GM12878 (cell line): ENCODE data around the gene PHB1. TPM values are rescaled to one million over a fixed set of nuclear protein-coding genes. Genes with fewer than 3 reads are reported as not detected.

Experiments used
- polyA plus RNA-seq, 11 experiments: library from polyadenylated mRNA; depleted of rRNA in 4 of 11; unstranded in 6 of 11; stranded (reverse) in 5 of 11; fragments of >200 nt; fragmentation: Nextera tagmentation in 4 of 11; fragmentation: Illumina TruSeq in 1 of 11; extraction: Ambion mirVana in 4 of 11; extraction: Trizol in 1 of 11; gene quantifications; 1 replicate in 1 of 11; 2 replicates in 10 of 11; pipeline versions ENCODE4 v1.2.1 to v1.2.3, GENCODE V29; 2011 to 2016; ENCODE audit warnings: inconsistent platforms in 2 of 11, missing spikeins in 2 of 11, low read depth in 1 of 11
- small RNA-seq: library from RNA; depleted of rRNA; stranded (forward); fragments of <200 nt; gene quantifications from one replicate; pipeline ENCODE3, GENCODE V24; 2014
- total RNA-seq, 4 experiments: library from RNA; depleted of rRNA in 3 of 4; stranded (reverse); fragments of >200 nt in 3 of 4; fragmentation: Illumina TruSeq in 1 of 4; extraction: Trizol in 1 of 4; gene quantifications; 2 replicates each; pipeline versions ENCODE4 v1.2.1 to v1.2.3, GENCODE V29; 2013 to 2021

PHB1 gene
- total and polyA plus RNA-seq, 10 of the 15 experiments (the other 5 are each of a cell fraction or from before 2014, with no cell fraction given), result 117 to 466 (median 248) TPM

Small RNA genes lying within 50 kb of the gene (small RNA-seq; reads per million reads assigned to genes)
- not detected for gene RF00019

Other genes starting within 250 kb of the PHB1 start
- 21.4 and 23.5 TPM in 2 replicates for gene GNGT2, start 204.3 kb downstream of the PHB1 start, total RNA-seq (2014; rRNA removed)
- 27.1 and 29.8 TPM in 2 replicates for gene GNGT2, start 204.3 kb downstream of the PHB1 start, total RNA-seq (2014; rRNA removed; fragmentation: Illumina TruSeq; extraction: Trizol)
- gene GNGT2, start 204.3 kb downstream of the PHB1 start, total RNA-seq (2021), result 27.5 and 27.9 TPM in 2 replicates
- 60.0 and 65.4 TPM in 2 replicates for gene GNGT2, start 204.3 kb downstream of the PHB1 start, polyA plus RNA-seq (2011; rRNA removed)
- 53.3 and 60.4 TPM in 2 replicates for gene GNGT2, start 204.3 kb downstream of the PHB1 start, polyA plus RNA-seq (2014; fragmentation: Illumina TruSeq; extraction: Trizol)
- 10 to 100 TPM; 15.3 to 22.6 TPM for gene GNGT2, start 204.3 kb downstream of the PHB1 start, polyA plus RNA-seq (2014; fragmentation: Nextera tagmentation; extraction: Ambion mirVana)
- 30.4 and 36.5 TPM in 2 replicates for gene GNGT2, start 204.3 kb downstream of the PHB1 start, polyA plus RNA-seq (2014; rRNA removed)
- 10 to 100 TPM; 39.0 to 51.4 TPM for gene GNGT2, start 204.3 kb downstream of the PHB1 start, polyA plus RNA-seq (2016; fragmentation: Nextera tagmentation; extraction: Ambion mirVana)
- gene ABI3, start 204.2 kb downstream of the PHB1 start, total RNA-seq (2014; rRNA removed), result 44.8 and 51.9 TPM in 2 replicates
- 19.8 and 20.3 TPM in 2 replicates for gene ABI3, start 204.2 kb downstream of the PHB1 start, total RNA-seq (2014; rRNA removed; fragmentation: Illumina TruSeq; extraction: Trizol)
- gene ABI3, start 204.2 kb downstream of the PHB1 start, total RNA-seq (2021), result 64.8 and 67.0 TPM in 2 replicates
- 25.8 and 70.6 TPM in 2 replicates for gene ABI3, start 204.2 kb downstream of the PHB1 start, polyA plus RNA-seq (2011; rRNA removed)
- 11.3 and 24.5 TPM in 2 replicates for gene ABI3, start 204.2 kb downstream of the PHB1 start, polyA plus RNA-seq (2014; fragmentation: Illumina TruSeq; extraction: Trizol)
- gene ABI3, start 204.2 kb downstream of the PHB1 start, polyA plus RNA-seq (2014; fragmentation: Nextera tagmentation; extraction: Ambion mirVana), result 10 to 100 TPM; 13.4 to 21.7 TPM
- gene ABI3, start 204.2 kb downstream of the PHB1 start, polyA plus RNA-seq (2014; rRNA removed), result 50.4 and 63.4 TPM in 2 replicates
- 100 to 1,000 TPM; 105 to 109 TPM for gene ABI3, start 204.2 kb downstream of the PHB1 start, polyA plus RNA-seq (2016; fragmentation: Nextera tagmentation; extraction: Ambion mirVana)
- gene PHOSPHO1, start 184.1 kb downstream of the PHB1 start, total RNA-seq (2014; rRNA removed), result 0.11 and 0.23 TPM in 2 replicates
- gene PHOSPHO1, start 184.1 kb downstream of the PHB1 start, total RNA-seq (2014; rRNA removed; fragmentation: Illumina TruSeq; extraction: Trizol), result 0.09 TPM in 1 of 2 replicates, not detected in the other
- 0.21 and 0.26 TPM in 2 replicates for gene PHOSPHO1, start 184.1 kb downstream of the PHB1 start, total RNA-seq (2021)
- not detected in 2 replicates for gene PHOSPHO1, start 184.1 kb downstream of the PHB1 start, polyA plus RNA-seq (2011; rRNA removed)
- 0.03 TPM in 1 of 2 replicates, not detected in the other for gene PHOSPHO1, start 184.1 kb downstream of the PHB1 start, polyA plus RNA-seq (2014; fragmentation: Illumina TruSeq; extraction: Trizol)
- gene PHOSPHO1, start 184.1 kb downstream of the PHB1 start, polyA plus RNA-seq (2014; fragmentation: Nextera tagmentation; extraction: Ambion mirVana), result under 1 TPM in 1 of 2 experiments, not detected in 1; 0.04 TPM
- gene PHOSPHO1, start 184.1 kb downstream of the PHB1 start, polyA plus RNA-seq (2014; rRNA removed), result 0.06 TPM in 1 of 2 replicates, not detected in the other
- gene PHOSPHO1, start 184.1 kb downstream of the PHB1 start, polyA plus RNA-seq (2016; fragmentation: Nextera tagmentation; extraction: Ambion mirVana), result 1 to 10 TPM in 1 of 2 experiments, under 1 TPM in 1; 0.84 to 1.5 TPM
- 7.7 and 9.0 TPM in 2 replicates for gene ZNF652, start 52.6 kb downstream of the PHB1 start, total RNA-seq (2014; rRNA removed)
- 11.4 TPM in 2 replicates for gene ZNF652, start 52.6 kb downstream of the PHB1 start, total RNA-seq (2014; rRNA removed; fragmentation: Illumina TruSeq; extraction: Trizol)
- 10.1 and 10.9 TPM in 2 replicates for gene ZNF652, start 52.6 kb downstream of the PHB1 start, total RNA-seq (2021)
- gene ZNF652, start 52.6 kb downstream of the PHB1 start, polyA plus RNA-seq (2011; rRNA removed), result 13.1 and 15.3 TPM in 2 replicates
- 4.3 and 5.5 TPM in 2 replicates for gene ZNF652, start 52.6 kb downstream of the PHB1 start, polyA plus RNA-seq (2014; fragmentation: Illumina TruSeq; extraction: Trizol)
- 1 to 10 TPM; 3.5 to 5.4 TPM for gene ZNF652, start 52.6 kb downstream of the PHB1 start, polyA plus RNA-seq (2014; fragmentation: Nextera tagmentation; extraction: Ambion mirVana)
- gene ZNF652, start 52.6 kb downstream of the PHB1 start, polyA plus RNA-seq (2014; rRNA removed), result 3.4 and 4.5 TPM in 2 replicates
- gene ZNF652, start 52.6 kb downstream of the PHB1 start, polyA plus RNA-seq (2016; fragmentation: Nextera tagmentation; extraction: Ambion mirVana), result 10 to 100 TPM in 1 of 2 experiments, 1 to 10 TPM in 1; 9.6 to 10.2 TPM
- 0.11 TPM in 2 replicates for gene NGFR, start 80.4 kb upstream of the PHB1 start, total RNA-seq (2014; rRNA removed)
- 0.05 and 0.09 TPM in 2 replicates for gene NGFR, start 80.4 kb upstream of the PHB1 start, total RNA-seq (2014; rRNA removed; fragmentation: Illumina TruSeq; extraction: Trizol)
- gene NGFR, start 80.4 kb upstream of the PHB1 start, total RNA-seq (2021), result 0.08 and 0.21 TPM in 2 replicates
- 0.07 TPM in 1 of 2 replicates, not detected in the other for gene NGFR, start 80.4 kb upstream of the PHB1 start, polyA plus RNA-seq (2011; rRNA removed)
- 0.07 and 0.10 TPM in 2 replicates for gene NGFR, start 80.4 kb upstream of the PHB1 start, polyA plus RNA-seq (2014; fragmentation: Illumina TruSeq; extraction: Trizol)
- under 1 TPM in 1 of 2 experiments, not detected in 1; 0.05 TPM for gene NGFR, start 80.4 kb upstream of the PHB1 start, polyA plus RNA-seq (2014; fragmentation: Nextera tagmentation; extraction: Ambion mirVana)
- gene NGFR, start 80.4 kb upstream of the PHB1 start, polyA plus RNA-seq (2014; rRNA removed), result 0.09 and 0.15 TPM in 2 replicates
- gene NGFR, start 80.4 kb upstream of the PHB1 start, polyA plus RNA-seq (2016; fragmentation: Nextera tagmentation; extraction: Ambion mirVana), result under 1 TPM; 0.05 to 0.28 TPM
- gene NXPH3, start 161.0 kb upstream of the PHB1 start, total RNA-seq (2014; rRNA removed), result under 0.01 and 0.34 TPM in 2 replicates
- gene NXPH3, start 161.0 kb upstream of the PHB1 start, total RNA-seq (2014; rRNA removed; fragmentation: Illumina TruSeq; extraction: Trizol), result 0.05 and 0.13 TPM in 2 replicates
- 0.11 and 0.13 TPM in 2 replicates for gene NXPH3, start 161.0 kb upstream of the PHB1 start, total RNA-seq (2021)
- gene NXPH3, start 161.0 kb upstream of the PHB1 start, polyA plus RNA-seq (2011; rRNA removed), result 0.17 and 0.35 TPM in 2 replicates
- 0.10 and 0.12 TPM in 2 replicates for gene NXPH3, start 161.0 kb upstream of the PHB1 start, polyA plus RNA-seq (2014; fragmentation: Illumina TruSeq; extraction: Trizol)
- gene NXPH3, start 161.0 kb upstream of the PHB1 start, polyA plus RNA-seq (2014; fragmentation: Nextera tagmentation; extraction: Ambion mirVana), result not detected
- 0.09 and 0.19 TPM in 2 replicates for gene NXPH3, start 161.0 kb upstream of the PHB1 start, polyA plus RNA-seq (2014; rRNA removed)
- under 1 TPM; 0.08 to 0.12 TPM for gene NXPH3, start 161.0 kb upstream of the PHB1 start, polyA plus RNA-seq (2016; fragmentation: Nextera tagmentation; extraction: Ambion mirVana)